Muscle of back (tissue), 11 donors: ENCODE measurements around the gene KIAA0408. TPM values are rescaled to one million over a fixed set of nuclear protein-coding genes. Genes with fewer than 3 reads are reported as not detected.
A peak's percentile ranks its signal among the peaks of the same experiment; 100 is the strongest.
"Not testable (repeated sequence)": the region's sequence is repeated elsewhere in the genome, so short reads cannot be mapped to it uniquely, and the experiment has no call there.

Experiments
- DNase-seq, 3 donors: peaks; one replicate each; pipeline versions ENCODE4 v3.0.0 to v3.0.0-alpha.2; 2013
- polyA plus RNA-seq, 10 donors: library from polyadenylated mRNA; unstranded; fragments of 120-200 nt; gene quantifications; one replicate each; pipeline ENCODE4 v1.2.1, GENCODE V29; 2013; ENCODE audit not compliant: insufficient read length in 10 of 10

KIAA0408 gene
- polyA plus RNA-seq, 10 donors: 14.5 to 28.8 (median 17.9) TPM

GRCh38 chr6:127464161-127464880 is 5.1 kb upstream of the KIAA0408 start:
- DNase-seq: peak; percentile 83 to 90 (median 86)

- DNase-seq: no peak
These were observed 3.9 kb upstream of the KIAA0408 start for GRCh38 chr6:127463056-127463455.

- peak; percentile 32 to 57 (median 38) for DNase-seq
These were observed 3.2 kb upstream of the KIAA0408 start for GRCh38 chr6:127462376-127462775.

GRCh38 chr6:127460465-127460864 is 1.3 kb upstream of the KIAA0408 start:
- no peak for DNase-seq

- peak; percentile 66 to 89 (median 71) for DNase-seq
These were observed 372 bp downstream of the KIAA0408 start for GRCh38 chr6:127458817-127459216.

- peak in 1 of 3 donors; percentile 59 for DNase-seq
These were observed 967 bp downstream of the KIAA0408 start for GRCh38 chr6:127458222-127458621.

- peak; percentile 44 to 84 (median 64) for DNase-seq
These were observed 1.6 kb downstream of the KIAA0408 start for GRCh38 chr6:127457456-127458064.

- DNase-seq: peak; percentile 68 to 92 (median 72)
These were observed 2.7 kb downstream of the KIAA0408 start for GRCh38 chr6:127456465-127456864.

- DNase-seq: peak in 1 of 3 donors; percentile 52
These were observed 5.2 kb downstream of the KIAA0408 start for GRCh38 chr6:127453845-127454619.

- no peak for DNase-seq
These were observed 6.4 kb downstream of the KIAA0408 start for GRCh38 chr6:127452803-127453202.

GRCh38 chr6:127451388-127451787 is 7.8 kb downstream of the KIAA0408 start:
- DNase-seq: no peak

- no peak for DNase-seq
These were observed 11.4 kb downstream of the KIAA0408 start for GRCh38 chr6:127447780-127448179.

GRCh38 chr6:127446356-127446755 is 12.8 kb downstream of the KIAA0408 start:
- peak in 1 of 3 donors; percentile 3 for DNase-seq

GRCh38 chr6:127441881-127442280 is 17.3 kb downstream of the KIAA0408 start:
- DNase-seq: no peak

- DNase-seq: peak in 1 of 3 donors; percentile 36
These were observed 19.5 kb downstream of the KIAA0408 start for GRCh38 chr6:127439718-127440117.

GRCh38 chr6:127436578-127437110 is 22.5 kb downstream of the KIAA0408 start:
- no peak for DNase-seq

- DNase-seq: no peak
These were observed 23.5 kb downstream of the KIAA0408 start for GRCh38 chr6:127435626-127436220.

GRCh38 chr6:127434651-127435050 is 24.5 kb downstream of the KIAA0408 start:
- no peak for DNase-seq

GRCh38 chr6:127428562-127428961 is 30.6 kb downstream of the KIAA0408 start:
- not testable (repeated sequence) for DNase-seq

- DNase-seq: no peak
These were observed 35.3 kb downstream of the KIAA0408 start for GRCh38 chr6:127423921-127424320.

- DNase-seq: not testable (repeated sequence)
These were observed 38.0 kb downstream of the KIAA0408 start for GRCh38 chr6:127421164-127421563.

- DNase-seq: peak; percentile 73 to 87 (median 84)
These were observed 38.6 kb downstream of the KIAA0408 start for GRCh38 chr6:127420556-127420955.
